ENCODE results near the gene COP1. TPM values are rescaled to one million over a fixed set of nuclear protein-coding genes. Genes with fewer than 3 reads are reported as not detected.

The COP1 gene
- total RNA-seq, 4 donors from 2014 or later, result 81.1 to 82.6 (median 81.5) TPM

DNA sequence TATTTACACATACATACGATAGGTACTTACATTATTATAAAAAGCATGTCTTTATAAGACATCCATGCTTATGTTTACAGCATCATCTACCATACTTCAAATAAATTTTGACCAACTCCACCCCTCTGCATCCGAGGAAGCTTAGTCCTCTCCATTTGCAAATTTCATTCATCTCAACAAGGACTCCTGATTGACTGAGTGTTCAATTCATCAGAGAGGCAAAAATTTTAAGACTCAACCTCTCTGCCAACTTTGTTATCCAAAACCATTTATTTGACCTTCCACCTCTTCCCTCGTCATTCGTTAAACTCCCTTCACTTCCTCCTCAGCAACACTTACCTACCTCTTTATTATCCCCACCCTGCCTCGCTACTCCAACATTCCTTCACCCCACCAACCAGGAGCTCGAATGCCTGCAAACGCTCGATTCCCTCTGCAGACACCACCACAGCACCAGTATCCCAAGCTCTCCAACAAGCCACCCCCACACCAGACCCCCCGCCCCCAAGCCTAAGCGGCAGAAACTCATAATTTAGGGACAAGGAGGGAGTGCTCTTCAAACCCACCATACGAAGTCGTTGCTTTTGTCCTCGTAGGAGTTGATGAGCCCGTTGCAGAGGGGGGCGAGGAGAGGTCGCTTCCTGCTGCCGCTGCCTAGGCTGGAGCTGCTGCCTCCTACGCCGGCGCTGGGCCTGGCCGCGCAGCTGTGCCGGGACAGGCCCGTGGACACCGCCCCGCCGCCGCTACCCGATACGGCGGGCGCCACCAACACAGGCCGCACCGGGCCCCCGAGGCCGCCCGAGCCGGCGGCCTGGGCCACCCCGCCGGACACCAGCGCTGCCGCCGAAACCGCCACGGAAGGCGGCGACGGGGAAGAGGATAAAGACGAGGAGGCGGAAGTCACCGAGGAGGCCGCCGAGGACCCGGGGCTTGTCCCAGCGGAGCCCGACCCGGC lies 803 bp downstream of the COP1 start:
- TF ChIP-seq CTCF (IDR thresholded peaks at IDR 0.05; ENCODE audit: low read depth), result no peak

DNA sequence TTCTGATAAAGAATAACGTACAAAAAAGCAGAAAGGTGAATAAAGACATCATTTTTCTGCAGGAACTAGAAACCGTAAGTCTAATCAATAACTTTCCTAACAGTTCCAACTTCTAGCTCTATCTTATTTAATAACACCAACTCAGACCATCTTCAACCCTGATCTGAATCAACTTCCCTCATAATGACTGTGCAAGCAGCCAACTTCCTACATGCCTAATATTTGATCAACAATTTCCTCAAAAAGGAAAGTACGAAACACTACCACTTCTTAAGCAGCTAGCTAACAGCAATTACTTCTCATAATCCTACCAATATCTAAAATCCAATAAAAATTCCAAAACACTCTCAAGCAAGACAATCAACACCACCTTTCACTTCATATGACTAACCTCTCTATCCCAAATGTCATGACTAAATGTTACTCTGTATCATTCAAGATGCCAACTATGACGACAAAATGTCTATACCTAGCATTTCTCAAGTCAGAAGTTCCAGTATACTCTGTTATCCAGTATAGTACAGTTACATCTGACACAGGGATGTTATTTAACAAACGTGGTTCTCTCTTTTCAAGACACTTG lies 1.7 kb downstream of the COP1 start:
- TF ChIP-seq CTCF (IDR thresholded peaks at IDR 0.05; ENCODE audit: low read depth), result no peak

DNA sequence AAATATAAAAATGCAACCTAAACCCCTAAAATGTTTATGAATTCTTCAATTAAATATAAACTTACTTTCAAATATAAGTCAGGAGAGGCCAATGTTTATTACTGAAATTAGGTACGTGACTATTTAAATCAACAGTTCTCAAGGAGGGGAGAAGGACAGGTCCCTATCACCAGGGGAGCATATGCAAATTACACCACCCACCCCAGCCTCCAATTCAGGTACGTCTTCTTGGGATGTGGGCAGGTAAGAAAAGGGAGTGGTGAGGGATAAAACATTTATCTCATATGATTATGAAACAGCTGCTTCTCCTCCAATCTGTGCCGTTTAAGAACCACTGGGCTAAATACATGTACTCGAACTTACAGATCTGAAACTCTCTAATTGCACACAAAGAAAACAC lies 3.4 kb downstream of the COP1 start:
- no peak for TF ChIP-seq CTCF (IDR thresholded peaks at IDR 0.05; ENCODE audit: low read depth)

GRCh38 chr1:176201568-176201967 lies 5.5 kb downstream of the COP1 start:
- TF ChIP-seq CTCF (IDR thresholded peaks at IDR 0.05; ENCODE audit: low read depth), result no peak

- TF ChIP-seq CTCF (IDR thresholded peaks at IDR 0.05; ENCODE audit: low read depth), result no peak
These were observed 7.4 kb downstream of the COP1 start for GRCh38 chr1:176199707-176200106.

GRCh38 chr1:176198413-176198812 lies 8.7 kb downstream of the COP1 start:
- TF ChIP-seq CTCF (IDR thresholded peaks at IDR 0.05; ENCODE audit: low read depth), result no peak

- no peak for TF ChIP-seq CTCF (IDR thresholded peaks at IDR 0.05; ENCODE audit: low read depth)
These were observed 10.4 kb downstream of the COP1 start for GRCh38 chr1:176196728-176197127.

All from subcutaneous adipose tissue (tissue), 4 donors.